HUES64 (cell line): ENCODE results near the gene TEX14.

Experiments used
- H3K27ac ChIP-seq: 2 replicates; pipeline ENCODE4 v1.7.0; 2013; ENCODE audit warnings: low read depth, low read length, inconsistent platforms
- H3K27me3 ChIP-seq: 2 replicates; pipeline ENCODE4 v1.6.1; 2013; ENCODE audit warnings: mild to moderate bottlenecking, low read length; ENCODE audit not compliant: insufficient read depth
- H3K36me3 ChIP-seq: 2 replicates; pipeline ENCODE4 v1.6.1; 2013; ENCODE audit warnings: mild to moderate bottlenecking, low read length; ENCODE audit not compliant: insufficient read depth
- H3K4me1 ChIP-seq: 2 replicates; pipeline ENCODE4 v1.6.1; 2013; ENCODE audit warnings: mild to moderate bottlenecking, low read length, moderate library complexity; ENCODE audit not compliant: insufficient read depth
- H3K4me3 ChIP-seq: 2 replicates; pipeline ENCODE4 v1.5.1; 2013; ENCODE audit warnings: mild to moderate bottlenecking, low read length, moderate library complexity
- H3K9ac ChIP-seq: 2 replicates; pipeline ENCODE4 v1.6.1; 2013; ENCODE audit warnings: mild to moderate bottlenecking, low read depth, low read length
- H3K9me3 ChIP-seq: 2 replicates; pipeline ENCODE4 v1.6.1; 2013; ENCODE audit warnings: low read depth, low read length; ENCODE audit not compliant: insufficient read depth
- WGBS: fragments of 150-250, 120-280 bp; methylation state at CpG from one replicate; pipeline ENCODE4 v1.1.7; 2013; ENCODE audit warnings: missing lambda C conversion rate; 5-methylcytosine and 5-hydroxymethylcytosine counted together

TEX14 gene

GRCh38 chr17:58641887-58642311, 49.9 kb downstream of the TEX14 start:
- no peak overlapping the region for H3K9ac ChIP-seq
- no peaks in the 10 kb centered on the region for H3K36me3 ChIP-seq
- no peaks in the 10 kb centered on the region for H3K4me1 ChIP-seq
- no peak overlapping the region for H3K27ac ChIP-seq
- no peaks in the 10 kb centered on the region for H3K9me3 ChIP-seq
- H3K27me3 ChIP-seq: no peaks in the 10 kb centered on the region
- WGBS: 90% methylated on average over 1 of the region's 1 CpG
- no peak overlapping the region for H3K4me3 ChIP-seq

- Histone ChIP-seq H3K4me3 (no peak overlapping the region), H3K9me3 (no peaks in the 10 kb centered on the region)
Observed at GRCh38 chr17:58640202-58640601, 51.6 kb downstream of the TEX14 start.

GRCh38 chr17:58639681-58640080, 52.2 kb downstream of the TEX14 start:
- no peaks in the 10 kb centered on the region for H3K4me1 ChIP-seq
- no peak overlapping the region for H3K9ac ChIP-seq
- H3K4me3 ChIP-seq: no peak overlapping the region
- WGBS: 91% methylated on average over 6 of the region's 6 CpGs
- no peaks in the 10 kb centered on the region for H3K9me3 ChIP-seq
- H3K27ac ChIP-seq: no peak overlapping the region
- H3K27me3 ChIP-seq: no peaks in the 10 kb centered on the region
- H3K36me3 ChIP-seq: no peaks in the 10 kb centered on the region

More at GRCh38 chr17:58640202-58640601, 51.6 kb downstream of the TEX14 start:
- 99% methylated on average over 3 of the region's 4 CpGs for WGBS
- Histone ChIP-seq H3K36me3 (no peaks in the 10 kb centered on the region), H3K4me1 (no peaks in the 10 kb centered on the region), H3K27ac (no peak overlapping the region), H3K27me3 (no peaks in the 10 kb centered on the region), H3K9ac (no peak overlapping the region)

- no peak overlapping the region for H3K4me3 ChIP-seq
- 90% methylated on average over 10 of the region's 12 CpGs for WGBS
- peaks cover 5% of the 10 kb centered on the region; the same call in 1 of the 2 replicates for H3K4me1 ChIP-seq
- no peaks in the 10 kb centered on the region for H3K36me3 ChIP-seq
- no peak overlapping the region for H3K9ac ChIP-seq
- H3K9me3 ChIP-seq: no peaks in the 10 kb centered on the region
- no peak overlapping the region for H3K27ac ChIP-seq
- H3K27me3 ChIP-seq: no peaks in the 10 kb centered on the region
Observed at GRCh38 chr17:58637011-58637570, 54.8 kb downstream of the TEX14 start.

GRCh38 chr17:58632324-58633314, 59.2 kb downstream of the TEX14 start:
- H3K4me3 ChIP-seq: peak overlapping the region; percentile 56
- H3K9ac ChIP-seq: peak overlapping the region; percentile 96
- 88% methylated on average over 18 of the region's 20 CpGs for WGBS

GRCh38 chr17:58631523-58632323, 60.1 kb downstream of the TEX14 start:
- WGBS: 1% methylated on average over 29 of the region's 30 CpGs
- peak overlapping the region; percentile 56 for H3K4me3 ChIP-seq
- H3K4me1 ChIP-seq: peaks cover 5% of the 10 kb centered on the region; the same call in 1 of the 2 replicates

More at GRCh38 chr17:58632324-58633314, 59.2 kb downstream of the TEX14 start:
- H3K27me3 ChIP-seq: no peaks in the 10 kb centered on the region
- H3K4me1 ChIP-seq: peaks cover 5% of the 10 kb centered on the region; the same call in 1 of the 2 replicates
- H3K27ac ChIP-seq: peak overlapping the region; percentile 94
- no peaks in the 10 kb centered on the region for H3K36me3 ChIP-seq
- H3K9me3 ChIP-seq: no peaks in the 10 kb centered on the region

GRCh38 chr17:58630883-58631522, 60.8 kb downstream of the TEX14 start:
- no peaks in the 10 kb centered on the region for H3K27me3 ChIP-seq

More at GRCh38 chr17:58631523-58632323, 60.1 kb downstream of the TEX14 start:
- Histone ChIP-seq H3K36me3 (no peaks in the 10 kb centered on the region), H3K27me3 (no peaks in the 10 kb centered on the region), H3K27ac (peak overlapping the region; percentile 94), H3K9me3 (no peaks in the 10 kb centered on the region), H3K9ac (peak overlapping the region; percentile 96)

GRCh38 chr17:58626905-58627304, 64.9 kb downstream of the TEX14 start:
- H3K9ac ChIP-seq: no peak overlapping the region
- H3K27ac ChIP-seq: no peak overlapping the region
- 95% methylated on average over 1 of the region's 1 CpG for WGBS
- no peaks in the 10 kb centered on the region for H3K36me3 ChIP-seq
- no peaks in the 10 kb centered on the region for H3K27me3 ChIP-seq
- no peaks in the 10 kb centered on the region for H3K4me1 ChIP-seq
- no peaks in the 10 kb centered on the region for H3K9me3 ChIP-seq
- H3K4me3 ChIP-seq: no peak overlapping the region

More at GRCh38 chr17:58630883-58631522, 60.8 kb downstream of the TEX14 start:
- H3K9ac ChIP-seq: no peak overlapping the region
- peaks cover 5% of the 10 kb centered on the region; the same call in 1 of the 2 replicates for H3K4me1 ChIP-seq
- H3K9me3 ChIP-seq: no peaks in the 10 kb centered on the region
- peak overlapping the region; percentile 19; the same call in 1 of the 2 replicates for H3K27ac ChIP-seq
- no peaks in the 10 kb centered on the region for H3K36me3 ChIP-seq
- WGBS: 33% methylated on average over 9 of the region's 10 CpGs
- H3K4me3 ChIP-seq: no peak overlapping the region

- no peak overlapping the region for H3K27ac ChIP-seq
- no peaks in the 10 kb centered on the region for H3K9me3 ChIP-seq
- 100% methylated on average over 1 of the region's 1 CpG for WGBS
- H3K4me1 ChIP-seq: no peaks in the 10 kb centered on the region
- H3K36me3 ChIP-seq: no peaks in the 10 kb centered on the region
- no peaks in the 10 kb centered on the region for H3K27me3 ChIP-seq
- H3K9ac ChIP-seq: no peak overlapping the region
- no peak overlapping the region for H3K4me3 ChIP-seq
Observed at GRCh38 chr17:58624751-58625150, 67.1 kb downstream of the TEX14 start.

- no peak overlapping the region for H3K9ac ChIP-seq
- WGBS: 89% methylated on average over 2 of the region's 3 CpGs
- H3K27ac ChIP-seq: no peak overlapping the region
Observed at GRCh38 chr17:58621174-58621573, 70.7 kb downstream of the TEX14 start.

More at GRCh38 chr17:58621174-58621573, 70.7 kb downstream of the TEX14 start:
- Histone ChIP-seq H3K4me3 (no peak overlapping the region), H3K4me1 (no peaks in the 10 kb centered on the region), H3K36me3 (no peaks in the 10 kb centered on the region), H3K27me3 (no peaks in the 10 kb centered on the region), H3K9me3 (no peaks in the 10 kb centered on the region)
